ENCODE data around the gene C1orf87.

DNA sequence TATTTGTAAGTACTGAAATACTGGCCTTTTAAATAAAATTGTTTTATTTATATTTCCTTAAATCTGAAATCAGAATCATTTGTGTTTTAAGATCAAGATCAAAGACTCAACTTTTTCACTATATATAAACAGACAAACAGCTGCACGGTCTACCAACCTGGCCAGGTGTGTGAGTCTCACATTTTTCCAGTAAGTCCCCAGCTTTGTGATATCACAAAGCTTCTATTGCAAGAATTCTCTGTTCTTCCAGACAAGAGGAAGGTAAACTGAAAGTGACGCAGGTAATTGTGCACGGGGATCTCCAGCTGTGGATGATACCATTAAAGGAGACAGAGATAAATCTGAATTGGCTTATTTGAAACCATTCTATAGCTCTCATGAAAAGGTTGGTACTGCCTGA is 105.8 kb downstream of the C1orf87 start:
- TF ChIP-seq, protein P1, sequence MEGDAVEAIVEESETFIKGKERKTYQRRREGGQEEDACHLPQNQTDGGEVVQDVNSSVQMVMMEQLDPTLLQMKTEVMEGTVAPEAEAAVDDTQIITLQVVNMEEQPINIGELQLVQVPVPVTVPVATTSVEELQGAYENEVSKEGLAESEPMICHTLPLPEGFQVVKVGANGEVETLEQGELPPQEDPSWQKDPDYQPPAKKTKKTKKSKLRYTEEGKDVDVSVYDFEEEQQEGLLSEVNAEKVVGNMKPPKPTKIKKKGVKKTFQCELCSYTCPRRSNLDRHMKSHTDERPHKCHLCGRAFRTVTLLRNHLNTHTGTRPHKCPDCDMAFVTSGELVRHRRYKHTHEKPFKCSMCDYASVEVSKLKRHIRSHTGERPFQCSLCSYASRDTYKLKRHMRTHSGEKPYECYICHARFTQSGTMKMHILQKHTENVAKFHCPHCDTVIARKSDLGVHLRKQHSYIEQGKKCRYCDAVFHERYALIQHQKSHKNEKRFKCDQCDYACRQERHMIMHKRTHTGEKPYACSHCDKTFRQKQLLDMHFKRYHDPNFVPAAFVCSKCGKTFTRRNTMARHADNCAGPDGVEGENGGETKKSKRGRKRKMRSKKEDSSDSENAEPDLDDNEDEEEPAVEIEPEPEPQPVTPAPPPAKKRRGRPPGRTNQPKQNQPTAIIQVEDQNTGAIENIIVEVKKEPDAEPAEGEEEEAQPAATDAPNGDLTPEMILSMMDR (IDR thresholded peaks at IDR 0.05 in 8 of 11, conservative IDR thresholded peaks at IDR 0.05 in 3 of 11), result no peak
- no peak for TF ChIP-seq POLR2A (IDR thresholded peaks at IDR 0.05)

Measured in spleen (tissue), 7 donors.